Osteoblast (primary cell): ENCODE results near the gene GSK3A. TPM values are rescaled to one million over a fixed set of nuclear protein-coding genes. Genes with fewer than 3 reads are reported as not detected.
A peak's percentile ranks its signal among the peaks of the same experiment; 100 is the strongest.

Source experiments
- DNase-seq: peaks from one replicate; pipeline ENCODE4 v3.0.0; 2011; ENCODE audit warnings: low spot score, mixed read lengths; ENCODE audit not compliant: insufficient read length; ENCODE audit errors: missing footprints
- H2AFZ ChIP-seq: 2 replicates; pipeline ENCODE4 v1.6.0; 2011; ENCODE audit warnings: mild to moderate bottlenecking, low read length
- H3K27ac ChIP-seq: 2 replicates; pipeline ENCODE4 v1.5.1; 2011; ENCODE audit warnings: mild to moderate bottlenecking, low read depth, low read length, moderate library complexity
- H3K27me3 ChIP-seq: 2 replicates; pipeline ENCODE4 v1.6.0; 2012; ENCODE audit warnings: mild to moderate bottlenecking, control low read depth, inconsistent platforms, low read length, moderate library complexity; ENCODE audit not compliant: insufficient read depth
- H3K36me3 ChIP-seq: 2 replicates; pipeline ENCODE4 v1.5.1; 2011; ENCODE audit warnings: mild to moderate bottlenecking, low read length, control low read depth, moderate library complexity; ENCODE audit not compliant: insufficient read depth
- H3K4me1 ChIP-seq: 2 replicates; pipeline ENCODE4 v1.5.1; 2011; ENCODE audit warnings: mild to moderate bottlenecking, low read length, control low read depth, moderate library complexity; ENCODE audit not compliant: insufficient read depth
- H3K4me2 ChIP-seq: 2 replicates; pipeline ENCODE4 v1.6.0; 2011; ENCODE audit warnings: mild to moderate bottlenecking, low read length; ENCODE audit not compliant: insufficient read depth
- H3K4me3 ChIP-seq: fragments of 200-600 bp; sonication (generic); 3 replicates; pipeline ENCODE4 v1.5.1; 2012; ENCODE audit warnings: mild to moderate bottlenecking, low read length, inconsistent platforms; ENCODE audit not compliant: insufficient read depth
- H3K79me2 ChIP-seq: 2 replicates; pipeline ENCODE4 v1.6.0; 2012; ENCODE audit warnings: mild to moderate bottlenecking, low read length, control low read depth, inconsistent platforms; ENCODE audit not compliant: insufficient read depth
- H3K9me3 ChIP-seq: 2 replicates; pipeline ENCODE4 v1.5.1; 2011; ENCODE audit warnings: low read depth, low read length, control low read depth
- H4K20me1 ChIP-seq: 2 replicates; pipeline ENCODE4 v1.6.0; 2012; ENCODE audit warnings: mild to moderate bottlenecking, low read length, control low read depth; ENCODE audit not compliant: insufficient read depth
- total RNA-seq: library from RNA; depleted of rRNA; stranded (reverse); fragments of >200 nt; gene quantifications from 2 replicates; pipeline ENCODE4 v1.2.3, GENCODE V29; 2012
- TF ChIP-seq, protein P1 (sequence below): IDR thresholded peaks from 2 replicates; pipeline ENCODE4 v1.5.1; 2011; ENCODE audit warnings: mild to moderate bottlenecking, low read depth, low read length, moderate library complexity; ENCODE audit errors: extremely low read depth

GSK3A gene
- total RNA-seq, 1 donor: 18.1 TPM

DNA sequence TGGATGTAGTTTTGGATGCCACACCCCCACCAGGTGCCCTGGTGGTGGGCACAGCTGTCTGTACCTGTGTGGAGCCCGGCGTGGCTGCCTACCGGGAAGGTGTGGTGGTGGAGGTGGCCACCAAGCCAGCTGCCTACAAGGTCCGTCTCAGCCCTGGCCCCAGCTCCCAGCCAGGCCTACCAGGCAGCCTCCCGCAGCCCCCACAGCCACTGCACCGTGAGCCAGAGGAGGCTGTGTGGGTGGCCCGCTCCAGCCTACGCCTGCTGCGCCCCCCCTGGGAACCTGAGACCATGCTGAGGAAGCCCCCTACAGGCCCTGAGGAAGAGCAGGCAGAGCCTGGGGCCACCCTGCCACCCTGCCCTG is 30.1 kb upstream of the GSK3A start:
- Histone ChIP-seq H3K4me1 (peaks cover 38% of the 10 kb centered on the region), H2AFZ (no peak overlapping the region), H3K4me3 (no peak overlapping the region), H3K4me2 (no peak overlapping the region), H4K20me1 (peaks cover 38% of the 10 kb centered on the region), H3K79me2 (peaks cover 77% of the 10 kb centered on the region), H3K36me3 (peaks cover 33% of the 10 kb centered on the region), H3K27ac (no peak overlapping the region), H3K9me3 (no peaks in the 10 kb centered on the region), H3K27me3 (no peaks in the 10 kb centered on the region)
- TF ChIP-seq, protein P1, sequence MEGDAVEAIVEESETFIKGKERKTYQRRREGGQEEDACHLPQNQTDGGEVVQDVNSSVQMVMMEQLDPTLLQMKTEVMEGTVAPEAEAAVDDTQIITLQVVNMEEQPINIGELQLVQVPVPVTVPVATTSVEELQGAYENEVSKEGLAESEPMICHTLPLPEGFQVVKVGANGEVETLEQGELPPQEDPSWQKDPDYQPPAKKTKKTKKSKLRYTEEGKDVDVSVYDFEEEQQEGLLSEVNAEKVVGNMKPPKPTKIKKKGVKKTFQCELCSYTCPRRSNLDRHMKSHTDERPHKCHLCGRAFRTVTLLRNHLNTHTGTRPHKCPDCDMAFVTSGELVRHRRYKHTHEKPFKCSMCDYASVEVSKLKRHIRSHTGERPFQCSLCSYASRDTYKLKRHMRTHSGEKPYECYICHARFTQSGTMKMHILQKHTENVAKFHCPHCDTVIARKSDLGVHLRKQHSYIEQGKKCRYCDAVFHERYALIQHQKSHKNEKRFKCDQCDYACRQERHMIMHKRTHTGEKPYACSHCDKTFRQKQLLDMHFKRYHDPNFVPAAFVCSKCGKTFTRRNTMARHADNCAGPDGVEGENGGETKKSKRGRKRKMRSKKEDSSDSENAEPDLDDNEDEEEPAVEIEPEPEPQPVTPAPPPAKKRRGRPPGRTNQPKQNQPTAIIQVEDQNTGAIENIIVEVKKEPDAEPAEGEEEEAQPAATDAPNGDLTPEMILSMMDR: no peak
- DNase-seq: no peak

DNA sequence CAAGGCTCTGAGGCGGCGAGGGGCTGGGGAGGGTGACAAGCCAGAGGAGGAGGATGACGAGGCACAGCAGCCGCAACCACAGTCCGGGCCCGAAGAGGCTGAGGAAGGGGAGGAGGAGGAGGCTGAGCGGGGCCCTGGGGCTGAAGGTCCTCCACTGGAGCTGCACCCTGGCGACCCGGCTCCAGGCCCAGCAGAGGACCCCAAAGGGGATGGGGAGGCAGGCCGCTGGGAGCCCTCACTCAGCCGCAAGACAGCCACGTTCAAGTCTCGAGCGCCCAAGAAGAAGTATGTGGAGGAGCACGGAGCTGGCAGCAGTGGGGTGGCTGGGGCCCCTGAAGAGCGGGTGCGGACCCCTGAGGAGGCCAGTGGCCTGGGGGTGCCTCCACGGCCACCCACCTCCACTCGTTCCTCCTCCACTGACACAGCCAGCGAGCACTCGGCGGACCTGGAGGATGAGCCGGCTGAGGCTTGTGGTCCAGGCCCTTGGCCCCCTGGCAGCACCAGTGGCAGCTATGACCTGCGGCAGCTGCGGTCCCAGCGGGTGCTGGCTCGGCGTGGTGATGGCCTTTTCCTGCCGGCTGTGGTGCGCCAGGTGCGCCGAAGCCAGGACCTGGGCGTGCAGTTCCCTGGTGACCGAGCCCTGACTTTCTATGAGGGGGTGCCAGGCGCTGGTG is 29.6 kb upstream of the GSK3A start:
- TF ChIP-seq, protein P1: no peak
- Histone ChIP-seq H4K20me1 (peaks cover 35% of the 10 kb centered on the region), H3K4me2 (no peak overlapping the region), H3K4me1 (peaks cover 39% of the 10 kb centered on the region), H3K36me3 (peaks cover 33% of the 10 kb centered on the region), H3K27ac (peak overlapping the region; percentile 94), H3K4me3 (no peak overlapping the region), H2AFZ (no peak overlapping the region), H3K79me2 (peaks cover 73% of the 10 kb centered on the region), H3K9me3 (no peaks in the 10 kb centered on the region), H3K27me3 (no peaks in the 10 kb centered on the region)
- DNase-seq: no peak

DNA sequence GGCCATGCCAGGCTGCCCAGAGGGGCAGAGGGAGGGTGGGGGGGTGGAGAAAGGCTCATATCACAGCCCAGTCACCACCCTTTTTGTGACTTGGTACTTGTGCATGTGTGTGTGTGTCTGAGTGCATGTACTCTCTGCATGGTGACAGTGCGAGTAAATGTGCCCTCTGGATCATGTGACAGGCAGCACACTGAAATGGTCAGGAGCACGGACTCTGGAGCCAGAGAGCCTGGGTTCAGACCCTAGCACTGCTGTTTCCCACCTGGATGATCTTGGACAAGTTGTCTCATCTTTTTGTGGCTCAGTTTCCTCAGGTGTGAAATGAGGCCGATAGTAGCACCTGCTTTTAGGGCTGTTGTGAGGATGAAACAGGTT is 28.6 kb upstream of the GSK3A start:
- TF ChIP-seq, protein P1: no peak
- peaks cover 30% of the 10 kb centered on the region for H3K36me3 ChIP-seq
- no peak overlapping the region for H2AFZ ChIP-seq
- H4K20me1 ChIP-seq: peaks cover 26% of the 10 kb centered on the region
- peak overlapping the region; percentile 94 for H3K27ac ChIP-seq
- no peaks in the 10 kb centered on the region for H3K27me3 ChIP-seq
- H3K4me2 ChIP-seq: peak overlapping the region; percentile 100
- H3K79me2 ChIP-seq: peaks cover 63% of the 10 kb centered on the region
- no peaks in the 10 kb centered on the region for H3K9me3 ChIP-seq
- peak; percentile 93 for DNase-seq
- peaks cover 34% of the 10 kb centered on the region for H3K4me1 ChIP-seq
- peak overlapping the region; percentile 89 for H3K4me3 ChIP-seq

DNA sequence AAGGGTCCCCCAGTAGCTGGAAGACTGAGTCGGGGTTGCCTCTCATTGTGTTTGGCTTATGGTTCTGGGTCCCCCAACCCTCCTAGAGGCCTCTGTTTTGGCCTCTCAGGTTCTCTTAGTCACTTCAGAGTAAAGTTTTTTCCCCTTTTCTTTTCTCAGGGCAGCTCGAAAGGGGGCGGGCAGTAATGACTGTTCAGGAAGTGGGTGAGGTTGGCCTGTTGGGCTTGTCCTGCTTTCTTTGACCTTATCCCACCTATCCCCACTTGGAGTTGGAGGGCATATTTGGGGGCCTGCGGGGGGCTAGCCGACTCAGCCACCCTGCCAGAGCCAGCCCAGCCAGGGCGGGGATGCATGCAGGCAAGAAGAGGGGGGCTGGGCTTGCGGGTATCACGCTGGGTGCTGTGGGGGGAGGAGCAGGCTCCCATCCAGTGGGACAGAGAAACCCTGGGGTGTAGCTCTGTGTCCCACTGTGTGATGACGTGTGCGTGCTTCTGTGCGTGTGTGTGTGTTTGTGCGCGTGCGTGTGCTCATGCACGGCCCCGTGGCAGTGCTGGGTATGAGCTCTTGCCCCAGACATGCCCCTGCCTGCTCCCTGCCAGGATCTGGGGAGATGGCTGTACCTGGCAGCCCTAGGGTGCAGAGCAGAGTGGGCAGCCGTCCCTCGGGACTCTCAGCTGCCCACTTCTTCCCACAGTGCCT is 28.1 kb upstream of the GSK3A start:
- no peaks in the 10 kb centered on the region for H3K9me3 ChIP-seq

More for the DNA sequence above, 28.1 kb upstream of the GSK3A start:
- TF ChIP-seq, protein P1: no peak
- peak overlapping the region; percentile 100 for H3K4me2 ChIP-seq
- peak overlapping the region; percentile 89 for H3K4me3 ChIP-seq
- no peaks in the 10 kb centered on the region for H3K27me3 ChIP-seq
- DNase-seq: peak; percentile 98
- H3K4me1 ChIP-seq: peaks cover 34% of the 10 kb centered on the region
- peak overlapping the region; percentile 94 for H3K27ac ChIP-seq
- peaks cover 60% of the 10 kb centered on the region for H3K79me2 ChIP-seq
- H2AFZ ChIP-seq: no peak overlapping the region
- H3K36me3 ChIP-seq: peaks cover 26% of the 10 kb centered on the region
- H4K20me1 ChIP-seq: peaks cover 22% of the 10 kb centered on the region
